H1 (cell line): ENCODE data around the gene ZMPSTE24. TPM values are rescaled to one million over a fixed set of nuclear protein-coding genes. Genes with fewer than 3 reads are reported as not detected.

Experiments
- CTCF ChIA-PET: fragments of 300-600 bp; sonication (Branson Sonifier 250); formaldehyde crosslinking; loops from one replicate; lab custom pipeline; 2021; ENCODE audit not compliant: partially characterized antibody; lab: Charles Lee
- POLR2A ChIA-PET: fragments of 300-600 bp; sonication (Branson Sonifier 250); formaldehyde crosslinking; loops from one replicate; lab custom pipeline; 2021; ENCODE audit warnings: inconsistent platforms; ENCODE audit not compliant: partially characterized antibody; lab: Charles Lee
- DNase-seq, 2 experiments: peaks; one replicate each; pipeline versions ENCODE4 v3.0.0 to v3.0.0-alpha.2; 2010 to 2022; ENCODE audit warnings: low spot score in 2 of 2, low read depth in 1 of 2, mixed read lengths in 1 of 2
- FAIRE-seq: peaks from 2 replicates; lab custom pipeline; 2011; peaks lifted over from hg19 to GRCh38; lab: Jason Lieb, UNC
- H2AFZ ChIP-seq: 2 replicates; pipeline ENCODE4 v1.8.1; 2012; ENCODE audit warnings: low read length, inconsistent platforms
- H2AK5ac ChIP-seq: 2 replicates; pipeline ENCODE4 v1.6.1; 2013; ENCODE audit warnings: low read depth, low read length
- H2BK120ac ChIP-seq: replicated peaks from 2 replicates; pipeline ENCODE3; 2013; ENCODE audit warnings: low read depth, low read length, inconsistent platforms
- H2BK12ac ChIP-seq: 2 replicates; pipeline ENCODE4 v1.6.1; 2013; ENCODE audit warnings: low read depth, low read length
- H2BK15ac ChIP-seq: 2 replicates; pipeline ENCODE4 v1.6.1; 2013; ENCODE audit warnings: low read length
- H2BK20ac ChIP-seq: 2 replicates; pipeline ENCODE4 v1.6.1; 2013; ENCODE audit warnings: low read length
- H2BK5ac ChIP-seq: 2 replicates; pipeline ENCODE4 v1.6.1; 2013; ENCODE audit warnings: low read depth, low read length
- H3K14ac ChIP-seq: 2 replicates; pipeline ENCODE4 v1.6.1; 2013; ENCODE audit warnings: inconsistent platforms; ENCODE audit not compliant: insufficient read length
- H3K18ac ChIP-seq: 2 replicates; pipeline ENCODE4 v1.6.1; 2013; ENCODE audit warnings: low read length; ENCODE audit errors: extremely low read depth
- H3K23ac ChIP-seq: 2 replicates; pipeline ENCODE4 v1.6.1; 2013; ENCODE audit warnings: inconsistent platforms; ENCODE audit not compliant: insufficient read length
- H3K23me2 ChIP-seq: 2 replicates; pipeline ENCODE4 v1.6.1; 2013; ENCODE audit warnings: low read depth, low read length
- H3K27ac ChIP-seq: 2 replicates; pipeline ENCODE4 v1.6.1; 2011; ENCODE audit warnings: low read depth, low read length, inconsistent platforms
- H3K27me3 ChIP-seq, 4 experiments: replicated peaks in 1 of 4; 1 replicate in 1 of 4; 2 replicates in 3 of 4; pipeline versions ENCODE4 v1.6.1 to v1.8.1; 2011 to 2013; ENCODE audit warnings: low read length in 3 of 4, mild to moderate bottlenecking in 3 of 4, inconsistent platforms in 2 of 4, mixed read lengths in 2 of 4, moderate library complexity in 1 of 4; ENCODE audit not compliant: control insufficient read depth in 3 of 4, insufficient read depth in 3 of 4; ENCODE audit errors: extremely low read depth in 1 of 4
- H3K36me3 ChIP-seq, 4 experiments: 2 replicates each; pipeline versions ENCODE4 v1.6.1 to v1.8.1; 2011 to 2013; ENCODE audit warnings: mild to moderate bottlenecking in 4 of 4, low read length in 3 of 4, moderate library complexity in 2 of 4, control low read depth in 1 of 4, inconsistent platforms in 1 of 4; ENCODE audit not compliant: insufficient read depth in 4 of 4, control insufficient read depth in 2 of 4
- H3K4ac ChIP-seq: replicated peaks from 2 replicates; pipeline ENCODE3; 2013; ENCODE audit warnings: low read length, low read depth, mixed read lengths, inconsistent platforms; ENCODE audit not compliant: insufficient read length
- H3K4me1 ChIP-seq, 4 experiments: replicated peaks in 1 of 4; 1 replicate in 1 of 4; 2 replicates in 3 of 4; pipeline versions ENCODE4 v1.6.1 to v1.8.1; 2011 to 2013; ENCODE audit warnings: low read length in 3 of 4, inconsistent platforms in 2 of 4, mixed read lengths in 1 of 4; ENCODE audit not compliant: insufficient read depth in 4 of 4, control insufficient read depth in 3 of 4
- H3K4me2 ChIP-seq, 2 experiments: 2 replicates each; pipeline versions ENCODE4 v1.6.1 to v1.8.1; 2011 to 2013; ENCODE audit warnings: low read depth in 2 of 2, low read length in 2 of 2, control low read depth in 1 of 2, inconsistent platforms in 1 of 2, mild to moderate bottlenecking in 1 of 2; ENCODE audit not compliant: insufficient read depth in 1 of 2
- H3K4me3 ChIP-seq, 4 experiments: fragments of 200-600, 300-600 bp in 1 of 4; sonication (generic), shearing (Covaris generic), sonication (Bioruptor Twin) in 1 of 4; 2 replicates each; pipeline versions ENCODE4 v1.5.1 to v1.8.1; 2011 to 2016; ENCODE audit warnings: low read length in 4 of 4, low read depth in 3 of 4, control low read depth in 2 of 4, inconsistent platforms in 2 of 4, mild to moderate bottlenecking in 2 of 4, mixed read lengths in 1 of 4, moderate library complexity in 1 of 4; ENCODE audit not compliant: insufficient read depth in 2 of 4; ENCODE audit errors: extremely low read depth in 1 of 4
- H3K56ac ChIP-seq: replicated peaks from 2 replicates; pipeline ENCODE3; 2013; ENCODE audit warnings: low read depth, mild to moderate bottlenecking, mixed read lengths, low read length, inconsistent platforms; ENCODE audit not compliant: insufficient read length
- H3K79me1 ChIP-seq: 2 replicates; pipeline ENCODE4 v1.6.1; 2013; ENCODE audit warnings: low read depth, low read length, control low read depth
- H3K79me2 ChIP-seq, 2 experiments: 2 replicates each; pipeline versions ENCODE4 v1.6.1 to v1.8.1; 2012 to 2013; ENCODE audit warnings: low read length in 2 of 2, mild to moderate bottlenecking in 2 of 2, inconsistent platforms in 1 of 2; ENCODE audit not compliant: insufficient read depth in 2 of 2, control insufficient read depth in 1 of 2
- H3K9ac ChIP-seq, 4 experiments: replicated peaks in 1 of 4; 1 replicate in 1 of 4; 2 replicates in 3 of 4; pipeline versions ENCODE4 v1.6.1 to v1.8.1; 2011 to 2013; ENCODE audit warnings: low read depth in 3 of 4, low read length in 3 of 4, control low read depth in 2 of 4, mild to moderate bottlenecking in 2 of 4, moderate library complexity in 2 of 4, inconsistent platforms in 1 of 4; ENCODE audit errors: extremely low read depth in 1 of 4
- H3K9me3 ChIP-seq, 2 experiments: 2 replicates each; pipeline versions ENCODE4 v1.6.1 to v1.8.1; 2012 to 2013; ENCODE audit warnings: mild to moderate bottlenecking in 2 of 2, moderate library complexity in 2 of 2, control low read depth in 1 of 2, inconsistent platforms in 1 of 2, low read depth in 1 of 2, low read length in 1 of 2, mixed read lengths in 1 of 2; ENCODE audit not compliant: insufficient read depth in 2 of 2
- H4K20me1 ChIP-seq, 2 experiments: replicated peaks in 1 of 2; 2 replicates each; pipeline versions ENCODE3 to v1.8.1; 2011 to 2013; ENCODE audit warnings: inconsistent platforms in 2 of 2, low read length in 2 of 2, mild to moderate bottlenecking in 1 of 2; ENCODE audit not compliant: insufficient read depth in 2 of 2, control insufficient read depth in 1 of 2
- H4K5ac ChIP-seq: 2 replicates; pipeline ENCODE4 v1.6.1; 2013; ENCODE audit warnings: low read length, low read depth, mixed read lengths, inconsistent platforms; ENCODE audit not compliant: insufficient read length
- H4K8ac ChIP-seq: 2 replicates; pipeline ENCODE4 v1.8.0; 2013; ENCODE audit warnings: mild to moderate bottlenecking, moderate library complexity, low read length, inconsistent platforms; ENCODE audit not compliant: insufficient read depth; ENCODE audit errors: extremely low read depth
- H4K91ac ChIP-seq: replicated peaks from 2 replicates; pipeline ENCODE3; 2013; ENCODE audit warnings: low read length, mixed read lengths, inconsistent platforms; ENCODE audit not compliant: insufficient read length
- CHD1 ChIP-seq: IDR thresholded peaks from 2 replicates; pipeline ENCODE4 v1.6.1; 2012; ENCODE audit warnings: low read depth, low read length, improper control_type of control experiment
- HDAC2 ChIP-seq, 2 experiments: fragments of 300-600 bp in 1 of 2; sonication (generic) in 1 of 2; IDR thresholded peaks; 2 replicates each; pipeline ENCODE4 v1.6.1; 2011 to 2012; ENCODE audit warnings: low read depth in 2 of 2, low read length in 2 of 2, mild to moderate bottlenecking in 2 of 2, moderate library complexity in 2 of 2, borderline replicate concordance in 1 of 2, inconsistent platforms in 1 of 2
- JUN ChIP-seq: IDR thresholded peaks from 2 replicates; pipeline ENCODE4 v1.6.1; 2011; ENCODE audit warnings: low read depth, mild to moderate bottlenecking, improper control_type of control experiment, low read length
- NRF1 ChIP-seq: IDR thresholded peaks from 2 replicates; pipeline ENCODE4 v1.6.1; 2011; ENCODE audit warnings: mild to moderate bottlenecking, low read depth, low read length, improper control_type of control experiment
- YY1 ChIP-seq: IDR thresholded peaks from 2 replicates; pipeline ENCODE4 v1.6.1; 2011; ENCODE audit warnings: low read depth, mild to moderate bottlenecking, low read length
- WGBS, 2 experiments: shearing (Covaris generic) in 1 of 2; methylation state at CpG; one replicate each; pipeline versions ENCODE4 v1.1.6 to v1.1.7; 2013 to 2015; ENCODE audit warnings: low lambda C conversion rate in 2 of 2, mixed read lengths in 2 of 2, inconsistent platforms in 1 of 2, low coverage in 1 of 2, missing lambda C conversion rate in 1 of 2; ENCODE audit not compliant: insufficient replicate concordance in 2 of 2, insufficient coverage in 1 of 2, insufficient read length in 1 of 2; ENCODE audit errors: extremely low coverage in 1 of 2, missing lambda C conversion rate in 1 of 2; 5-methylcytosine and 5-hydroxymethylcytosine counted together
- polyA plus RNA-seq, 7 experiments: library from polyadenylated mRNA; depleted of rRNA in 3 of 7; stranded (reverse) in 5 of 7; unstranded in 2 of 7; fragments of >200 nt in 5 of 7; fragments of 200-250 nt in 2 of 7; gene quantifications; 1 replicate in 5 of 7; 2 replicates in 1 of 7; 4 replicates in 1 of 7; pipeline versions ENCODE4 v1.2.1 to v1.2.3, GENCODE V29; 2011 to 2013; ENCODE audit warnings: missing spikeins in 2 of 7, mixed read lengths in 2 of 7
- total RNA-seq: library from RNA; stranded (reverse); fragmentation: NEBNext Ultra II Directional; extraction: Animal tissue kit (Norgen Biotek cat#: 25700); gene quantifications from 2 replicates; pipeline ENCODE4 v1.2.1, GENCODE V29; 2021

ZMPSTE24 gene
- total and polyA plus RNA-seq, 2 of the 8 experiments (the other 6 are each of a cell fraction or from before 2014, with no cell fraction given) = 12.7 to 42.9 TPM

DNA sequence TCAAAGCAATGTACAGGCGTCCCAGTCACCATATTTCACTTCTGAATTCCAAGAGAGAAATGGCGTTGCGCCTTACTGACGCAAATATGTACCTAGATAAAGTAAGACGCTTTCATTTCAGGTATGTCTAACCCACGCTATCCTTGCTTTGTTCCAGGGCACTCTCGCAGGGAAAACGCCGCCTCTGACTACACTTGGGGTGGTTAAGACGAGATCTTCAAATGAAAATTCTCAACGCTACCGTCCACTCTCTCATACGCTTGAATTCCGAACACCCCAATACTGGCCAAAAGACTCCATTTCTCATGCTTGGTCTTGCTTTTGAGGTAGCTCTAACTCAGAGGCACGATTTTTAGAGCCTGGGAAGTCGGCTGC lies 736 bp upstream of the ZMPSTE24 start:
- no peaks in the 10 kb centered on the region for H3K9me3 ChIP-seq
- H3K79me2 ChIP-seq = peaks cover 0 to 25% of the 10 kb centered on the region in 2 experiments; a peak in 2 of 4 replicates
- peak overlapping the region; percentile 100; the same call in 1 of the 2 replicates for H4K8ac ChIP-seq
- DNase-seq (no peak), FAIRE-seq (no peak)
- no peak overlapping the region for H3K4ac ChIP-seq
- ChIA-PET POLR2A (interaction anchor here (0.6 to 2.4 kb wide), 15 partner anchors 9 to 219 kb away, joined by 3 to 7 read pairs (median 4); partner anchors contain the start of genes CAP1, RLF, TMCO2 and ZFP69B), CTCF (interaction anchor here (1.5 to 3.1 kb wide), 2 partner anchors 58 to 81 kb away, joined by 6 to 13 read pairs; no protein-coding TSS in a partner anchor)
- H3K4me3 ChIP-seq = peak overlapping the region; percentile 90 to 98 (median 95)
- peak overlapping the region; percentile 94 to 99 (median 96) for H3K9ac ChIP-seq
- no peaks in the 10 kb centered on the region; a peak in 1 of 7 replicates for H3K4me1 ChIP-seq
- WGBS, 2 experiments = 1% methylated on average over 16 of the region's 16 CpGs; no CpG with 5 or more reads in 1 of the 2 experiments
- TF ChIP-seq YY1 = no peak
- no peak for TF ChIP-seq NRF1
- TF ChIP-seq CHD1 = 0 out of 2 replicates have a peak, but pooled peaks have one; percentile 15
- TF ChIP-seq JUN = no peak
- no peak for TF ChIP-seq HDAC2 (IDR thresholded peaks at IDR 0.05; ENCODE audit: borderline replicate concordance in 1 of 2, low read depth in 2 of 2, low read length in 2 of 2)
- no peak overlapping the region for H3K14ac ChIP-seq
- peak overlapping the region; percentile 40; the same call in 1 of the 2 replicates for H2BK12ac ChIP-seq
- H2BK20ac ChIP-seq = no peak overlapping the region
- H2AK5ac ChIP-seq = no peak overlapping the region
- peak overlapping the region; percentile 91 for H2BK5ac ChIP-seq
- peak overlapping the region; percentile 92 for H2AFZ ChIP-seq
- H3K18ac ChIP-seq = no peak overlapping the region; the same call in 1 of the 2 replicates
- peaks cover 4 to 23% (median 17%) of the 10 kb centered on the region in 4 experiments; a peak in 6 of 8 replicates for H3K36me3 ChIP-seq
- H4K91ac ChIP-seq = no peak overlapping the region
- H4K5ac ChIP-seq = peak overlapping the region; percentile 87
- H3K4me2 ChIP-seq = peak overlapping the region; percentile 49 to 65
- H3K23me2 ChIP-seq = no peaks in the 10 kb centered on the region
- no peak overlapping the region for H2BK15ac ChIP-seq
- H3K27ac ChIP-seq = peak overlapping the region; percentile 78
- H3K56ac ChIP-seq = no peak overlapping the region
- H2BK120ac ChIP-seq = no peak overlapping the region
- H3K79me1 ChIP-seq = no peaks in the 10 kb centered on the region
- peaks cover 0 to 1% of the 10 kb centered on the region in 2 experiments for H4K20me1 ChIP-seq
- no peak overlapping the region for H3K23ac ChIP-seq
- no peaks in the 10 kb centered on the region for H3K27me3 ChIP-seq
